ENCODE data around the gene LRBA.

LRBA gene

DNA sequence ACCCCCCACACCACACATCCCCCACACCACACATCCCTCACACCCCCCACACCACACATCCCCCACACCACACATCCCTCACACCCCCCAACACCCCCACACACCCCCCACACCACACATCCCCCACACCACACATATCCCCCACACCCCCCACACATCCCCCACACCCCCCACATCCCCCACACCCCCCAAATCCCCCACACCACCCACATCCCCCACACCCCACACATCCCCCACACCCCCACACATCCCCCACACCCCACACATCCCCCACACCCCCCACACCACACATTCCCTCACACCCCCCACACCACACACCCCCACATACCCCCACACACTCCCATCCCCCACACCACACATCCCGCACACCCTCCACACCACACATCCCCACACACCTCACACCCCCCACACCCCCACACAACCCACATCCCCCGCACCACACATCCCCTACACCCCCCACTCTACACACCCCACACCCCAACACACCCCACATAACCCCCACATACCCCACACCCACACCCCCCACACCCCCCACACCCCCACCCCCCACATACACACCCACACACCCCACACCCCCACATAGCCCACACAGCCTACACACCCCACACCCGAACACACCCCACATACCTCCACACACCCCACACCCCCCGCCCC is 764.0 kb downstream of the LRBA start:
- H3K9me2 ChIP-seq (replicated peaks; ENCODE audit: insufficient read depth, low read length): no peaks in the 10 kb centered on the region
- no peaks in the 10 kb centered on the region for H3K27me3 ChIP-seq (replicated peaks; ENCODE audit: insufficient read depth, low read length)
- no peaks in the 10 kb centered on the region for H3K4me1 ChIP-seq (ENCODE audit: low read length)
- H3K4me3 ChIP-seq (ENCODE audit: low read length): no peak overlapping the region
- no peak overlapping the region for H3K9ac ChIP-seq (ENCODE audit: low read length)
- H3K27ac ChIP-seq (ENCODE audit: low read length): no peak overlapping the region
- no peaks in the 10 kb centered on the region for H4K20me1 ChIP-seq (ENCODE audit: insufficient read depth, low read length)
- H3K79me2 ChIP-seq (ENCODE audit: low read length): no peaks in the 10 kb centered on the region
- TF ChIP-seq EZH2phosphoT487 (IDR thresholded peaks at IDR 0.05; ENCODE audit: low read length): no peak
- no peak for TF ChIP-seq EZH2 (optimal IDR thresholded peaks at IDR 0.05; ENCODE audit: low read depth, low read length)
- TF ChIP-seq, protein P1, sequence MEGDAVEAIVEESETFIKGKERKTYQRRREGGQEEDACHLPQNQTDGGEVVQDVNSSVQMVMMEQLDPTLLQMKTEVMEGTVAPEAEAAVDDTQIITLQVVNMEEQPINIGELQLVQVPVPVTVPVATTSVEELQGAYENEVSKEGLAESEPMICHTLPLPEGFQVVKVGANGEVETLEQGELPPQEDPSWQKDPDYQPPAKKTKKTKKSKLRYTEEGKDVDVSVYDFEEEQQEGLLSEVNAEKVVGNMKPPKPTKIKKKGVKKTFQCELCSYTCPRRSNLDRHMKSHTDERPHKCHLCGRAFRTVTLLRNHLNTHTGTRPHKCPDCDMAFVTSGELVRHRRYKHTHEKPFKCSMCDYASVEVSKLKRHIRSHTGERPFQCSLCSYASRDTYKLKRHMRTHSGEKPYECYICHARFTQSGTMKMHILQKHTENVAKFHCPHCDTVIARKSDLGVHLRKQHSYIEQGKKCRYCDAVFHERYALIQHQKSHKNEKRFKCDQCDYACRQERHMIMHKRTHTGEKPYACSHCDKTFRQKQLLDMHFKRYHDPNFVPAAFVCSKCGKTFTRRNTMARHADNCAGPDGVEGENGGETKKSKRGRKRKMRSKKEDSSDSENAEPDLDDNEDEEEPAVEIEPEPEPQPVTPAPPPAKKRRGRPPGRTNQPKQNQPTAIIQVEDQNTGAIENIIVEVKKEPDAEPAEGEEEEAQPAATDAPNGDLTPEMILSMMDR (IDR thresholded peaks at IDR 0.05; ENCODE audit: low read length): no peak
- H3K4me2 ChIP-seq (ENCODE audit: low read depth, low read length): no peak overlapping the region
- DNase-seq: no peak
- no peaks in the 10 kb centered on the region for H3F3A ChIP-seq (ENCODE audit: insufficient read depth, low read length)
- no peak overlapping the region for H2AFZ ChIP-seq (ENCODE audit: low read length)
- H3K9me3 ChIP-seq (replicated peaks; ENCODE audit: insufficient read depth, low read length): no peaks in the 10 kb centered on the region
- no peaks in the 10 kb centered on the region for H3K36me3 ChIP-seq (replicated peaks; ENCODE audit: insufficient read depth, low read length)

DNA sequence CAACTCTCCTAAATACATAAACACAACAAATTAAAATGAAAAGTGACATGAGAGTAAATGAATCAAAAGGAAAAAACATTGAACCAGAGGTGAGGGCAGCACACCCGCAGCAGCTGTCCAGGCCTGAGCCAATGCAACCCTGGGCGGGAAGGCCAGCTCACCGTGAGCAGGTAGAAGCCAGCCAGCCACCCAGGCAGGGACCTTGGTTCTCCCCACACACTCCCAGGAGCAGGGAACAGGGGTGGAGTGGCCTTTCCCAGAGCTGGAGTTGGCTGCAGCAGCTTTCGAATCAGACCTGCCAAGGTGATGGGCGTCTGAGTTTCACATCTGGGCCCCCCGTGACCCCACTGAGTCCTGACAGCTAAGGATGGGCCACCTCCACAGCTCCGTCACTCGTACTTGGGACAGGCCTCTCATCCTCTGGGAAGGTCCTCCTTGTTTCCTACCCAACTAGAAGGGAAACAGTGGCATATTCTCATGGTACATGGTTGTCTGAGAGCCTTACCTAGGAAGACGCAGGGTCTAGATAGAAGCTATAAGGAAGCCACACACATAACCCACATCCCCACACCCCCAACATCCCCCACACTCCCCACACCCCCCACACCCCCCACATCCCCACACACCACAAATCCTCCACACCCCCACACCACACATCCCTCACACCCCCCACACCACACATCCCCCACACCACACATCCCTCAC is 764.6 kb downstream of the LRBA start:
- no peaks in the 10 kb centered on the region for H3K27me3 ChIP-seq (replicated peaks; ENCODE audit: insufficient read depth, low read length)
- no peak overlapping the region for H3K4me2 ChIP-seq (ENCODE audit: low read depth, low read length)
- no peaks in the 10 kb centered on the region for H3K4me1 ChIP-seq (ENCODE audit: low read length)
- no peaks in the 10 kb centered on the region for H3K36me3 ChIP-seq (replicated peaks; ENCODE audit: insufficient read depth, low read length)
- H3K79me2 ChIP-seq (ENCODE audit: low read length): no peaks in the 10 kb centered on the region
- H3F3A ChIP-seq (ENCODE audit: insufficient read depth, low read length): no peaks in the 10 kb centered on the region
- DNase-seq: no peak
- no peak overlapping the region for H3K4me3 ChIP-seq (ENCODE audit: low read length)
- no peaks in the 10 kb centered on the region for H3K9me3 ChIP-seq (replicated peaks; ENCODE audit: insufficient read depth, low read length)
- TF ChIP-seq EZH2phosphoT487 (IDR thresholded peaks at IDR 0.05; ENCODE audit: low read length) (no peak), EZH2 (optimal IDR thresholded peaks at IDR 0.05; ENCODE audit: low read depth, low read length) (no peak)
- TF ChIP-seq, protein P1 (IDR thresholded peaks at IDR 0.05; ENCODE audit: low read length): no peak
- no peaks in the 10 kb centered on the region for H4K20me1 ChIP-seq (ENCODE audit: insufficient read depth, low read length)
- no peak overlapping the region for H2AFZ ChIP-seq (ENCODE audit: low read length)
- no peak overlapping the region for H3K9ac ChIP-seq (ENCODE audit: low read length)
- no peak overlapping the region for H3K27ac ChIP-seq (ENCODE audit: low read length)
- H3K9me2 ChIP-seq (replicated peaks; ENCODE audit: insufficient read depth, low read length): no peaks in the 10 kb centered on the region

DNA sequence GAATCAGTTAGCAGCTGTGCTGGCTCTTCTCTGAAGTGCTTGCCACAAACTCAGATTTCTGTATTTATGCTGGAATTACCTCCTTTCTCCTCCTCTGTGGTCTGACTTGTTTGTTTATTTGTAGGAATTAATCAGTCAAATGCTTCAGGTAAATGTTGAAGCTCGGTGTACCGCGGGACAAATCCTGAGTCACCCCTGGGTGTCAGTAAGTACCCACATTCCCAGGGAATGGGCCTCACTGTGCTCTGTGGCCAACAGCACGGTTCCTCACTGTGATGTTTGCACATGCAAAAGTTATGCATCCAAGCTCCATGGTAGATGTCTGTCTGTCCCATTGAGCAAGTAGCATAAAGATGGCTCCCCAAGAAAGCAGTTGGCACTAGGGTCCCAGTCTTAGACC is 766.9 kb downstream of the LRBA start:
- Histone ChIP-seq H2AFZ (ENCODE audit: low read length) (no peak overlapping the region), H3K27ac (ENCODE audit: low read length) (no peak overlapping the region), H3K4me1 (ENCODE audit: low read length) (no peaks in the 10 kb centered on the region), H3K36me3 (replicated peaks; ENCODE audit: insufficient read depth, low read length) (no peaks in the 10 kb centered on the region), H3K4me2 (ENCODE audit: low read depth, low read length) (no peak overlapping the region), H3F3A (ENCODE audit: insufficient read depth, low read length) (no peaks in the 10 kb centered on the region; the same call in 1 of the 2 replicates), H4K20me1 (ENCODE audit: insufficient read depth, low read length) (no peaks in the 10 kb centered on the region), H3K9me3 (replicated peaks; ENCODE audit: insufficient read depth, low read length) (no peaks in the 10 kb centered on the region), H3K9me2 (replicated peaks; ENCODE audit: insufficient read depth, low read length) (no peaks in the 10 kb centered on the region), H3K4me3 (ENCODE audit: low read length) (no peak overlapping the region), H3K9ac (ENCODE audit: low read length) (no peak overlapping the region), H3K79me2 (ENCODE audit: low read length) (no peaks in the 10 kb centered on the region), H3K27me3 (replicated peaks; ENCODE audit: insufficient read depth, low read length) (no peaks in the 10 kb centered on the region)
- no peak for DNase-seq
- TF ChIP-seq EZH2 (optimal IDR thresholded peaks at IDR 0.05; ENCODE audit: low read depth, low read length): no peak
- TF ChIP-seq, protein P1 (IDR thresholded peaks at IDR 0.05; ENCODE audit: low read length): no peak
- no peak for TF ChIP-seq EZH2phosphoT487 (IDR thresholded peaks at IDR 0.05; ENCODE audit: low read length)

Data from MM.1S (cell line).